ENCODE results near the gene TRPM8.

DNA sequence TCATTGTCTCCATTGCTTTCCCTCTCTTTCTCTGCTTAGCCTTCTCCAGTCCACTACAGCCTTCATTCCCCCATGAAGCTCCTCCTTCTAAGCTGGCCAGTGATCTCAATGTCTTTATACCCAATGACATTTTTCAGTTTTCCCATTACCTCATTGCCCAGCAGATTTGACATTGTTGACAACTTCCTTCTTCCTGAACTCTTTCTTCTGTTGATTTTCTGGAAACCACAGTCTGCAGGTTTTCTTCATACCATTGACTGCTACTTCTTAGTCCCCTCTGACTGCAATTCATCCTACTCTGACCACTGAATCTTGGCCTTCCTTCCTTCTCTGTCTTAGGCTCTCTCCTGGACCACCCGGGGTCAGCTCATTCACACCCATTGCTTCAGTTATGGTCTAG, 110.5 kb downstream of the TRPM8 start:
- no peak for TF ChIP-seq ZC3H10 (CRISPR knock-in tag; IDR thresholded peaks at IDR 0.05)
- TF ChIP-seq, protein P1, sequence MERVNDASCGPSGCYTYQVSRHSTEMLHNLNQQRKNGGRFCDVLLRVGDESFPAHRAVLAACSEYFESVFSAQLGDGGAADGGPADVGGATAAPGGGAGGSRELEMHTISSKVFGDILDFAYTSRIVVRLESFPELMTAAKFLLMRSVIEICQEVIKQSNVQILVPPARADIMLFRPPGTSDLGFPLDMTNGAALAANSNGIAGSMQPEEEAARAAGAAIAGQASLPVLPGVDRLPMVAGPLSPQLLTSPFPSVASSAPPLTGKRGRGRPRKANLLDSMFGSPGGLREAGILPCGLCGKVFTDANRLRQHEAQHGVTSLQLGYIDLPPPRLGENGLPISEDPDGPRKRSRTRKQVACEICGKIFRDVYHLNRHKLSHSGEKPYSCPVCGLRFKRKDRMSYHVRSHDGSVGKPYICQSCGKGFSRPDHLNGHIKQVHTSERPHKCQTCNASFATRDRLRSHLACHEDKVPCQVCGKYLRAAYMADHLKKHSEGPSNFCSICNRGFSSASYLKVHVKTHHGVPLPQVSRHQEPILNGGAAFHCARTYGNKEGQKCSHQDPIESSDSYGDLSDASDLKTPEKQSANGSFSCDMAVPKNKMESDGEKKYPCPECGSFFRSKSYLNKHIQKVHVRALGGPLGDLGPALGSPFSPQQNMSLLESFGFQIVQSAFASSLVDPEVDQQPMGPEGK (CRISPR knock-in tag; IDR thresholded peaks at IDR 0.05; ENCODE audit: borderline replicate concordance): no peak
- TF ChIP-seq ZFP3 (CRISPR knock-in tag; IDR thresholded peaks at IDR 0.05): no peak
